Ovary (tissue), 3 donors: ENCODE results near the gene ABCA9.

Experiments
- CTCF ChIP-seq, 3 donors: fragments of 450-650 bp in 2 of 3; fragments of 200-600 bp in 1 of 3; IDR thresholded peaks; one replicate each; pipeline versions ENCODE4 v1.5.1 to v1.8.0; 2016 to 2022; ENCODE audit warnings: antibody characterized with exemption in 3 of 3, mild to moderate bottlenecking in 1 of 3
- EP300 ChIP-seq: sonication (generic); formaldehyde crosslinking; IDR thresholded peaks from one replicate; pipeline ENCODE4 v1.6.1; 2017; ENCODE audit warnings: antibody characterized with exemption
- POLR2A ChIP-seq: fragments of 450-650 bp; IDR thresholded peaks from one replicate; pipeline ENCODE4 v1.6.1; 2017; ENCODE audit warnings: antibody characterized with exemption, mild to moderate bottlenecking, moderate library complexity
- donor health status: DM: no; HTN: no; CAD: no.

DNA sequence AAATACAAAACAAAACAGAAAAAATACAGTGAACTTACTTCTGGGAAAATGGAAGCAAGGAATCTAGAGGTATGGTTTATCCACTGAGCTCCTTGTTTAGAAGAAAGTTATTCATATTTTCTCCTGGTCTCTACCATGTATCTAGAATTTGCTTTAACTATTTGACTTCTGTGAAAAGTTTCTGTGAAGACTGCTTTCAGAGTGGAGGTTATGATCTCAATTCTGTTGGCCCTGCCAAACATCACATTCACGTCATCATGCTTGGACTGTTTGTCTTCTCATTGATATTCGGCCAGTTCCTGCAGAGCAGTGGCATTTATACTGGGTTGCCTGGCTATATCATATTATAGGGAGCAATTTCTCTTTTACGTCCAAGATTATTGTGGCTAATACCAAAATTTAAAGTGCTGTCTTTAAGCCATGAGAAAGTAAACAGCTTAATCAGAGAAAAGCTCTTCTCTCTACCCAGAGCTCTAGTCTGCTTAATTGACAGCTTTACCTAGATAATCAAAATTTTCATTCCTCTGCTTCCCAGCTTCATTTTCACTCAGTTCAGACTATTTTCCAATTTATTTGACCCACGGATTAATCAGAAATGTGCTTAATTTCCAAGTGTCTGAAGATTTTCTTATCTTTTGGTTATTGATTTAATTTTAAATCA lies 105.4 kb downstream of the ABCA9 start, which contains the start of gene ABCA8:
- TF ChIP-seq CTCF (IDR thresholded peaks at IDR 0.05) (no peak), POLR2A (no peak), EP300 (no peak)
